ENCODE measurements around the gene MIP.
"Not testable (repeated sequence)": the region's sequence is repeated elsewhere in the genome, so short reads cannot be mapped to it uniquely, and the experiment has no call there.

The MIP gene

GRCh38 chr12:56454557-56454956 lies at the start of gene MIP:
Gene MIP, minus strand, starts transcription at chr12:56454657. Its CDS starts 44 bp downstream, at chr12:56454613.
- DNase-seq: no peak

GRCh38 chr12:56499879-56500278 lies 45.4 kb upstream of the MIP start:
- DNase-seq: not testable (repeated sequence)

- DNase-seq: not testable (repeated sequence)
Measured at GRCh38 chr12:56499452-56499851, 45.0 kb upstream of the MIP start.

DNA sequence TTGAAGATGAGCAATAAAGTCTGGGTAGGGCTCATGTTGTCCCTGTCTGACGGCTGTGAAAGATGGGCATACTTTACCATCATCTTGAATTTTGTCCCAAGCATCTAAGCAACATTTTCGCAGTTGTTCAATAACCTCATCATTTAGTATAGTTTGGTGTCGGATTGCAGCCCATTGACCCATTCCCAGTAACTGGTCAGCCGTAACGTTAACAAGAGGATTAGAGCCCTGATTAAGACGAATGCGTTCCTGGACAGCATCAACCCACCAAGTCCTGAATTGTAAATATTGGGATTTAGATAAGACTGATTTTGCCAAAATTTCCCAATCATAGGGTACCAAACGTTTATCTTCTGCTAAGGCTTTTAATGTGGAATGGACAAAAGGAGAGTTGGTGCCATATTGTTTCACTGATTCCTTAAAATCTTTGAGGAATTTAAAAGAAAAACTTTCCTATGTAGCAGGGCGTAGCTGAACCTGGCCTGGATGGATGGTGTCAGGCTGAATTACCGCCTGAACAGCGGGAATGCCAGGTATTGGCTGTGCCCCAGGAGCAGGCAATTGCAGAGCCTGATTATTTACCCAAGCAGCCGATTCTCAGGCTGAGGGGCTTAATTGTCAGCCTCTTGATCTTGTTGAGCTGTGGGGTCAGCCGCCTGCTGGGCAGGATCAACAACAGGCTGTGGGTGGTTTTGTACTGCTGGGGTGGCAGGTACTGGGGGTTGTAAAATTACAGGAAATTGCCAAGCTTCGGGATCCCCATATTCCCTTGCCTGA lies 43.9 kb upstream of the MIP start:
- DNase-seq: not testable (repeated sequence)

DNA sequence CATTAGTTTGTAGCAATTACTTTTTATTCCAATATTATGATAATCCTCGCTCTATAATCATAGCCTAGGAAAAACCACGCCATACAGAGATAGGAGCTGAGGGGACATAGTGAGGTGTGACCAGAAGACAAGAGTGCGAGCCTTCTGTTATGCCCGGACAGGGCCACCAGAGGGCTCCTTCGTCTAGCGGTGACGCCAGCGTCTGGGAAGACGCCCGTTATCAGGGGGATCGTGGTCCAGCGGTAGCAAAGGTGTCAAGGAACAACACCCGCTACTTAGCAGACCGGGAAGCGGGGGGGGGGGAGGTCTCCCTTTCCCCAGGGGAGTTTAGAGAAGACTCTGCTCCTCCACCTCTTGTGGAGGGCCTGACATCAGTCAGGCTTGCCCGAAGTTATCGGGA lies 42.2 kb upstream of the MIP start:
- peak; percentile 44 for DNase-seq

DNA sequence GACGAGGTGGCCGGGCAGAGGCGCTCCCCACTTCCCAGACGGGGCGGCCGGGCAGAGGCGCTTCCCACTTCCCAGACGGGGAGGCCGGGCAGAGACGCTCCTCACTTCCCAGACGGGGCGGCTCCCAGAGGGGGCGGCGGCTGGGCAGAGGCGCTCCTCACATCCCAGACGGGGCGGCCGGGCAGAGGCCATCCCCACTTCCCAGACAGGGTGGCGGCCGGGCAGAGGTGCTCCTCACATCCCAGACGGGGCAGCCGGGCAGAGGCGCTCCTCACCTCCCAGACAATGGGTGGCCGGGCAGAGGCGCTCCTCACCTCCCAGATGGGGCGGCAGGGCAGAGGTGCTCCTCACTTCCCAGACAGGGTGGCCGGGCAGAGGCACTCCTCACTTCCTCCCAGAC lies 40.0 kb upstream of the MIP start:
- DNase-seq: not testable (repeated sequence)

- DNase-seq: not testable (repeated sequence)
Measured at GRCh38 chr12:56494106-56494415, 39.6 kb upstream of the MIP start.

GRCh38 chr12:56493409-56494105 lies 39.1 kb upstream of the MIP start:
- not testable (repeated sequence) for DNase-seq

- DNase-seq: no peak
Measured at GRCh38 chr12:56490360-56490759, 35.9 kb upstream of the MIP start.

GRCh38 chr12:56488041-56488955 lies 33.8 kb upstream of the MIP start, which contains the start of gene GLS2:
Gene GLS2, minus strand, starts transcription at chr12:56488161. Its CDS starts 43 bp downstream, at chr12:56488118.
- peak; percentile 73 for DNase-seq

DNA sequence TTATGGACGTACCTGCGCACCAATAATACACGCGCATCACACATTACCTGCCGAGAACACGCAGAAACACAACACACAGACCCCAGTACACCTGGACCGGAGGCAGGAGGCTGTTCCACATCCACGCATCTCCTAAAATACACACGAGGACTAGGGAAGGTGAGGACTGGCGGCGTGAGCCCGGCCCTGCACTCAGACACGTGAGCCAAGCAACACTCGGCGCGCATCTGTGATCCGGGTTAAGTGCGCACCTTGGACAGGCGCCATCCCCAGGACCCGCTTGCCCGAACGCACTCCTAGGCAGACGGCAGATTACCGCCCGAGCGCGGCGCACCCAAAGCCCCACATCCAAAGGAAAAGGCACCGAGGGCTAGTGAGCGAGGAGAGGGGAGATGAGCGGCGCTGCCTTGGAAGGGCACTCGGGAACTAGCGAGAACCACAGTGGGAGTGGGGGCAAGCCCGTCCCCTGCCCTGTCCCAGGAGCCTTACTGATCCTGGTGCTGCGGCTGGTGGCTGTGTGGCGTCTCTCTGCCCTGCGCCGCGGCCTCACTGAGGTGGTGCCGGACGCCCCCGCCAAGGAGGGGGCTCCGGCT lies 33.1 kb upstream of the MIP start:
- no peak for DNase-seq

DNA sequence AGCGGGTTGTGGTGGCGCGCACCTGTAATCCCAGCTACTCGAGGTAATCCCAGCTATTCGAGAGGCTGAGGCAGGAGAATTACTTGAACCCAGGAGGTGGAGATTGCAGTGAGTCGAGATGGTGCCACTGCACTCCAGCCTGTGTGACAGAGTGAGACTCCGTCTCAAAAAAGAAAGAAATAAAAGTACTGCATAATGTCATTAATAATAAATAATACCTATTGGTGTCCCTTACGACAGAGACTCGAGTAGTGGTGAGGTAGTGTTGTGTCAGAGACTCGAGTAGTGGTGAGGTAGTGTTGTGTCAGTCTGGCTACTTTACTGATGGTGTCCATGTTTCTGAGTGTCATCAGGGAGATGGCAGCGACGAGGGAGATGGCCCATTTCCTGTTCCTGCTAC lies 32.2 kb upstream of the MIP start:
- DNase-seq: no peak

DNA sequence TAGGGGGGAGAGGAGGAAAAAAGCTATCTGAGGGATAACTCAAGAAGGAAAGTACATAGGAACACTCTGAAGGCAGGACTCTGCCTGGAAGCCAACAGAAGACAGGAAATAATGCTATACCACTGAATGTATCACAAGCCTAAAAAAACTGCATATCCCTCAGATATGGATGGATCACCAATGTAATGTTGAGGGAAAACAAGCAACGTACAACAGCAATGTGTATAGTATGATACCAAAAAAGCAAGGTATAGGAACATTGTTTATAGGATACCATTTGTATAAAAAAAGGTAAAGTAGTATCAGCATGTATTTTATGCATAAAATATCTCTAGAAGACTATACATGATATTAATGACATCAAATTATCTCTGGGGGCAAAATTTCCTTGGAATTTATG lies 30.1 kb upstream of the MIP start:
- DNase-seq: no peak

GRCh38 chr12:56479625-56480024 lies 25.2 kb upstream of the MIP start:
- DNase-seq: no peak

DNA sequence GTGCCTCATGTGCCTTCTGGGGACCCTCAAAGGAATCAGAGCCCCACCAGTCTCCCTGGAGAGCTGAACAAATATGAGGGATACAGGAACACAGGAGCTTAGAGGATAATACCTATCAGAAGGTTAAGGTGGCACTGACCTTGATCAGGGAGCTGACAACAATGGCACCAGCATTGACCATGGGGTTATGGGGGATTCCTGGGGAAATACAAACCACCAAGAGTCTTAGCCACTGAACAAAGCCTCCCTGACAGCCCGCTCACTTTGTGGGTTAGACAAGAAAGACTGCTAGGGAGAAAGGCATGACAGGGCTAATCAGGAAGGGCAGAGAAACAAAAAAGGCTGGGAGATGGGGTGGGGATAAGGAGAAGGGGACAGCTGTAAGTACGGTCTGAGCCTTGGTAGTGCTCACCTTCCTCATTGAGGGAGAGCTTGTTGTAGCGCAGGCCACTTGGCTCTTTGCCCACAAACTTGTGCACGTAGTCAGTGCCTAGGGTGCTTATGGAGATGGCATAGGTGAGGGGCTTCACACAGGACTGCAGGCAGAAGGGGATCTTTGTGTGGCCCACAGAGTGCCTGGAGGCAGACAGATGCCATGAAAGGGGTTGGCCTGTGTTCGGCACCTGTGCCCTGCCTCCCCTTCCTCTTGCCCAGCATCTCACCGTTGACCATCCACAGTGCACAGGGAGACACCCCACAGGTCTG lies 23.2 kb upstream of the MIP start:
- DNase-seq: no peak

DNA sequence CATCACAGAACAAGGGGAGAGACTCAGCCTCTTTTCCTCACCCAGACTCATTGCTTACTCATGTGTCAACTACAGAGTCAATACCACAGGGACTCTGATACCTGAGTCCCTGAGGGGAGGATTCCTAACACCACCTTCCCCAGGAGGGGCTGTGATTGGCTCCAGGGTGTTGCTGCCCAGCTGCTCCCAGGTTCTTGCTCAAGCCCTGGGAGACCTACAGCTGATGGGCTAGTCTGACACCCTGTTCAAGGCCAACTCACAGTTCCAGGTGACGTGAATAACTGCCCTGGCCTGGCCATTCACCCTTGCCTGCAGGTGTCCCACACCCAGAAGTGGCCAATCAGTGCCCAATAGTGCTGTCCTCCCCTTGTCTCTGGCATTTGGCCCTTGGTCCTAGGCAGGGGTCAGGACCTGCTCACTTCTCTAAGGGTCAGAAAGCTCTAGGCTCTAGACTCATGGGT lies 22.5 kb upstream of the MIP start:
- DNase-seq: no peak

- no peak for DNase-seq
Measured at GRCh38 chr12:56476143-56476542, 21.7 kb upstream of the MIP start.

DNA sequence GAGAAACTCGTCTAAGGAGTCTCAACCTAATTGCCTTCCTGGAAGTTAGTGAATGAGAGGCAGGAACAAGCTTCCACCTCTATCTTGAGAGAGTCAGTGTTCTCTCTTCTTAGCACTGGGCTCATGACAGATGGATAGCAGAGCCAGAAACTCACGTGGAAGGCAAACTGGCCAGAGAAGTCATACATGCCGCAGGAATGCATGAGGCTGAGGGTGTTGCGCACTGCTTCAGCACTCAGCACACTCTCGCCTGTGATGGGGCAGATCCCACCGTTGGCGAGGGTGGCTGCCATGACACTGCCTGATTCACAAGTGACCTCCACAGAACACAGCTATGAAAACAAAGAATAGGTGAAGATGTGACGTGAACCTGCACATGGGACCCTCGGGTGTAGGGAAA lies 19.9 kb upstream of the MIP start:
- DNase-seq: no peak

DNA sequence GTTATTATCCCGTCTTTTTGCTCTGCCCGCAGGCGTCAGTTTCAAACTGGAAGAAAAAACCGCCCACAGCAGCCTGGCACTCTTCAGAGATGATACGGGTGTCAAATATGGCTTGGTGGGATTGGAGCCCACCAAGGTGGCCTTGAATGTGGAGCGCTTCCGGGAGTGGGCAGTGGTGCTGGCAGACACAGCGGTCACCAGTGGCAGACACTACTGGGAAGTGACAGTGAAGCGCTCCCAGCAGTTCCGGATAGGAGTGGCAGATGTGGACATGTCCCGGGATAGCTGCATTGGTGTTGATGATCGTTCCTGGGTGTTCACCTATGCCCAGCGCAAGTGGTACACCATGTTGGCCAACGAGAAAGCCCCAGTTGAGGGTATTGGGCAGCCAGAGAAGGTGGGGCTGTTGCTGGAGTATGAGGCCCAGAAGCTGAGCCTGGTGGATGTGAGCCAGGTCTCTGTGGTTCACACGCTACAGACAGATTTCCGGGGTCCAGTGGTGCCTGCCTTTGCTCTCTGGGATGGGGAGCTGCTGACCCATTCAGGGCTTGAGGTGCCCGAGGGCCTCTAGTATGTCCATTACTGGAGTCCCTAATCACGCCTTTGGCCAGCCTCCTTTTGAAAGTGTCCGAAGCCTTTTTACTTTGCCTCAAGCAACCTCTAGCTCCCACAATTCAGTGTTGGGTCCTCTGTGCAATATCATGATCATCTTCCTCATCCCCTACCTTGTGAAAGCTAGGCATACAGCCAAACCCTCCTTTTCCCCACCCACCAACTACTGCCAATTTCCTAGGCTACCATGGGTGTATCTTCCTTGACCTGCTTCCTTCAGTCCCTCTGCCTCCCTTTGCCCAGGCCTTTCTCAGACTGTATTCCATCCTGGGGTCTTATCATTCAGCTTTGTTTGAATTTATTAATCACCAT lies 14.8 kb upstream of the MIP start:
- no peak for DNase-seq

GRCh38 chr12:56468216-56469006 lies 14.0 kb upstream of the MIP start, which contains the start of gene SPRYD4:
Gene SPRYD4, plus strand, starts transcription at chr12:56468578. Its CDS starts 14 bp downstream, at chr12:56468592.
- DNase-seq: peak; percentile 95
